Activated B cell treated with CpG ODN at 0.5 μM for 24 hours (primary cell): ENCODE measurements around the gene ANKRD40. TPM values are rescaled to one million over a fixed set of nuclear protein-coding genes. Genes with fewer than 3 reads are reported as not detected.

ENCODE experiments used
- ATAC-seq: fragments of 200-7000 bp; cut with Tn5 transposase; one replicate; pipeline ENCODE4 v1.10.0; 2021; ENCODE audit warnings: low read depth, mild to moderate bottlenecking, moderate library complexity
- CTCF ChIA-PET: fragments of 350-600 bp; sonication (Branson Sonifier 250); formaldehyde crosslinking; loops from one replicate; lab custom pipeline; 2021; ENCODE audit warnings: antibody characterized with exemption; lab: Charles Lee
- POLR2A ChIA-PET: fragments of 350-600 bp; sonication (Branson Sonifier 250); formaldehyde crosslinking; loops from one replicate; lab custom pipeline; 2021; ENCODE audit warnings: antibody characterized with exemption; lab: Charles Lee
- DNase-seq: peaks from one replicate; pipeline ENCODE4 v3.0.0; 2022
- H3K27ac Mint-ChIP-seq: one replicate; pipeline ENCODE4 v1.8.0; 2020; ENCODE audit warnings: mixed read lengths
- H3K27me3 Mint-ChIP-seq: one replicate; pipeline ENCODE4 v1.8.0; 2021; ENCODE audit warnings: mixed read lengths
- H3K36me3 Mint-ChIP-seq: one replicate; pipeline ENCODE4 v1.8.0; 2021; ENCODE audit warnings: low read depth, mixed read lengths
- H3K4me1 Mint-ChIP-seq: one replicate; pipeline ENCODE4 v1.8.0; 2021; ENCODE audit warnings: mixed read lengths
- H3K4me3 Mint-ChIP-seq: one replicate; pipeline ENCODE4 v1.8.0; 2020; ENCODE audit warnings: mild to moderate bottlenecking, mixed read lengths
- H3K9me3 Mint-ChIP-seq: one replicate; pipeline ENCODE4 v1.8.0; 2020; ENCODE audit warnings: mixed read lengths
- CTCF ChIP-seq: fragments of 200-600 bp; IDR thresholded peaks from one replicate; pipeline ENCODE4 v1.8.0; 2022; ENCODE audit warnings: antibody characterized with exemption, mild to moderate bottlenecking
- intact Hi-C: fragments of 100-400 bp; cut with micrococcal nuclease; formaldehyde crosslinking; loops from one replicate; pipeline ENCODE4 v1.15.1; 2024
- total RNA-seq: library from RNA; stranded (reverse); gene quantifications from 2 replicates; pipeline ENCODE4 v1.2.3, GENCODE V29; 2022

The ANKRD40 gene
- total RNA-seq, 1 donor from 2014 or later: 39.0 TPM

GRCh38 chr17:50665838-50666237 is 41.9 kb downstream of the ANKRD40 start:
- DNase-seq (no peak), ATAC-seq (no peak)
- POLR2A ChIA-PET: no interaction called here
- TF ChIP-seq CTCF: no peak
- CTCF ChIA-PET: no interaction called here
- intact Hi-C loops: no loop called here
- Mint-ChIP-seq H3K4me3 (no peak overlapping the region), H3K9me3 (no peaks in the 10 kb centered on the region), H3K27me3 (peaks cover 11% of the 10 kb centered on the region), H3K27ac (no peak overlapping the region), H3K4me1 (no peaks in the 10 kb centered on the region), H3K36me3 (no peaks in the 10 kb centered on the region)

- Mint-ChIP-seq H3K27ac (no peak overlapping the region), H3K9me3 (no peaks in the 10 kb centered on the region), H3K4me3 (no peak overlapping the region), H3K36me3 (no peaks in the 10 kb centered on the region), H3K27me3 (peaks cover 13% of the 10 kb centered on the region), H3K4me1 (no peaks in the 10 kb centered on the region)
- ATAC-seq: no peak
- POLR2A ChIA-PET: interaction anchor here (0.6 kb wide), 2 partner anchors 11 to 60 kb away, joined by 3 to 5 read pairs; no protein-coding TSS in a partner anchor
- intact Hi-C loops: no loop called here
- no peak for DNase-seq
- CTCF ChIA-PET: no interaction called here
- TF ChIP-seq CTCF: no peak
Measured at GRCh38 chr17:50664788-50665458, 42.8 kb downstream of the ANKRD40 start.

GRCh38 chr17:50663812-50664374 is 43.8 kb downstream of the ANKRD40 start:
- ATAC-seq (no peak), DNase-seq (no peak)
- no peaks in the 10 kb centered on the region for H3K9me3 Mint-ChIP-seq
- POLR2A ChIA-PET: no interaction called here
- H3K4me1 Mint-ChIP-seq: no peaks in the 10 kb centered on the region
- CTCF ChIA-PET: no interaction called here
- H3K4me3 Mint-ChIP-seq: no peak overlapping the region
- intact Hi-C loops: no loop called here
- TF ChIP-seq CTCF: no peak
- H3K27ac Mint-ChIP-seq: no peak overlapping the region
- H3K27me3 Mint-ChIP-seq: peaks cover 13% of the 10 kb centered on the region
- H3K36me3 Mint-ChIP-seq: no peaks in the 10 kb centered on the region

DNA sequence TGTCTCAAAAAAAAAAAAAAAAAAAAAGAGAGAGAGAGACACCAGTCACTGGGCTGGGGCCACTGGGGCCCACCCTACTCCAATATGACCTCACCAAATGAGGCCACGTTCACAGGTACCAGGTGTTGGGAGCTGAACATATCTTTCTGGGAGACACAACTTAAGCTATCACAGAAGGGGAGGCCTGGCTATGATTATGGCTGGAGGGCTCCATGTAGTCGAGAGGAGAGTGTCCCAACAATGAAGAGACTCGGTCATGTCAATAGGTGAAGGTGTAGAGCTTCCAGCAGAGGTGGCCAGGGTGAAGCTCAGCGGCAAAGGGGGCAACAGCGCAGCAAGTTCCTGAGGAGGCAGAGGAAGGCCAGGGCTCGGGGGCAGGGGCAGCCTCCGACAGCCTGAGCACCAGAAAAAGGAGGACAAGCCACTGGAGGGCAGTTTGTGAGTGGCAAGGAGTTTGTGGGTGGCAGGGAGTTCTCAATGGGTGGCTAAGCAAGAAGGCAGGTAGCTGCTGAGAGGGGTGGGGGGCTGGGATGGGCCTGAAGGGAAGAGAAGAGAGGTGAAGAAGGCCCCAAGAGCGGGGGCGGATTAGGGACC is 45.0 kb downstream of the ANKRD40 start:
- H3K36me3 Mint-ChIP-seq: no peaks in the 10 kb centered on the region
- intact Hi-C loops: no loop called here
- CTCF ChIA-PET: no interaction called here

More for the DNA sequence above, 45.0 kb downstream of the ANKRD40 start:
- POLR2A ChIA-PET: no interaction called here
- TF ChIP-seq CTCF: no peak
- Mint-ChIP-seq H3K4me3 (no peak overlapping the region), H3K9me3 (no peaks in the 10 kb centered on the region), H3K27me3 (peaks cover 13% of the 10 kb centered on the region), H3K4me1 (no peaks in the 10 kb centered on the region), H3K27ac (no peak overlapping the region)
- ATAC-seq: no peak
- DNase-seq: no peak
